Thyroid gland (tissue), 4 donors: ENCODE results near the gene AGPAT1.

Experiments
- POLR2A ChIP-seq, 2 donors: fragments of 450-650 bp; IDR thresholded peaks; one replicate each; pipeline ENCODE4 v1.6.1; 2017; ENCODE audit warnings: antibody characterized with exemption in 2 of 2, mild to moderate bottlenecking in 2 of 2, moderate library complexity in 1 of 2
- TF ChIP-seq, protein P1 (sequence below), 6 experiments: fragments of 200-600 bp in 3 of 6; fragments of 450-650 bp in 3 of 6; sonication (generic) in 3 of 6; IDR thresholded peaks; one replicate each; pipeline ENCODE4 v1.5.1; 2016 to 2019; ENCODE audit warnings: antibody characterized with exemption in 6 of 6, mild to moderate bottlenecking in 2 of 6, inconsistent platforms in 1 of 6, moderate library complexity in 1 of 6

DNA sequence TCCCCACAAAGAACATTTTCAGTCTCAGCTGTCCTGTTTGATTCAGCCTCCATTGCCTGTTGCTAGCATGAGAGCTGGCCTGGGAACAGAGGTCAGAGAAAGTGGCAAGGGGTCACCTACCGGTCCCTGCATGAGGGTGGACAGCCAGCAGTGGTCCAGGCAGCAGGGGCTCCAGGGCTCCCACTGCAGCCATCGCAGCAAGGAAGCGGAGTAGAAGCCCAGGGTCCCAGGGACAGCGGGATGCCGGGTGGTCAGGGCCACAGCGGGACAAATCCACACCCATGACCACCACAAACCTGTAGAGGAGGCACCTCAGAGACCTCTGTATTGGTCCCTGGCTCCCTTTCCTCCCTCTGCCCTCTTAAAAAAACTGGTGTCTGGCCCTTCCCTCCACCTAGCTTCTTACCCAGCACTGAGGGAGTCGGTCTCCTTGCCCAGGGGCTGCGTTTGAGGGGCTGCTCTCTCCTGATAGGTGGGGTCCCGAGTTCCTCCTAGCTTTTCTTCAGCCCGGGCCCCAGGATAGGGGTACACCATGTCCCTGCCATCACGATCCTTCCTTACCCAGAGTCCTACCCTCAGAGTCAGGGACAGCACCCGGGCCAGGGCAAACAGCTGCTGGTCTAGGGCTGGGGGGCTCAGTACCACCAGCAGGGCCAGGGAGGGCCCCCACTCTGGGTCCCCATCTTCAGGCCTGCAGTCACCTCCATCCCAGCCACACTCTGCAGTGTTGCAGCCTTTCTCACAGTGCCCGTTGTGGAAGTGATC lies 25.0 kb upstream of the AGPAT1 start:
- TF ChIP-seq POLR2A (IDR thresholded peaks at IDR 0.05): no peak
- TF ChIP-seq, protein P1, sequence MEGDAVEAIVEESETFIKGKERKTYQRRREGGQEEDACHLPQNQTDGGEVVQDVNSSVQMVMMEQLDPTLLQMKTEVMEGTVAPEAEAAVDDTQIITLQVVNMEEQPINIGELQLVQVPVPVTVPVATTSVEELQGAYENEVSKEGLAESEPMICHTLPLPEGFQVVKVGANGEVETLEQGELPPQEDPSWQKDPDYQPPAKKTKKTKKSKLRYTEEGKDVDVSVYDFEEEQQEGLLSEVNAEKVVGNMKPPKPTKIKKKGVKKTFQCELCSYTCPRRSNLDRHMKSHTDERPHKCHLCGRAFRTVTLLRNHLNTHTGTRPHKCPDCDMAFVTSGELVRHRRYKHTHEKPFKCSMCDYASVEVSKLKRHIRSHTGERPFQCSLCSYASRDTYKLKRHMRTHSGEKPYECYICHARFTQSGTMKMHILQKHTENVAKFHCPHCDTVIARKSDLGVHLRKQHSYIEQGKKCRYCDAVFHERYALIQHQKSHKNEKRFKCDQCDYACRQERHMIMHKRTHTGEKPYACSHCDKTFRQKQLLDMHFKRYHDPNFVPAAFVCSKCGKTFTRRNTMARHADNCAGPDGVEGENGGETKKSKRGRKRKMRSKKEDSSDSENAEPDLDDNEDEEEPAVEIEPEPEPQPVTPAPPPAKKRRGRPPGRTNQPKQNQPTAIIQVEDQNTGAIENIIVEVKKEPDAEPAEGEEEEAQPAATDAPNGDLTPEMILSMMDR (IDR thresholded peaks at IDR 0.05): no peak
